HepG2 (cell line): ENCODE data around the gene DEFB131B. TPM values are rescaled to one million over a fixed set of nuclear protein-coding genes. Genes with fewer than 3 reads are reported as not detected.

Experiments
- CEBPB ChIP-seq: IDR thresholded peaks from 2 replicates; pipeline ENCODE4 v1.6.1; 2011; ENCODE audit warnings: low read depth, low read length, improper control_type of control experiment, borderline replicate concordance
- DNMT1 ChIP-seq: sonication (generic); formaldehyde crosslinking; IDR thresholded peaks from 2 replicates; pipeline ENCODE4 v1.5.1; 2020; ENCODE audit warnings: mild to moderate bottlenecking, missing genetic modification reagents
- HDAC6 ChIP-seq: fragments of 200-600 bp; sonication (generic); IDR thresholded peaks from 2 replicates; pipeline ENCODE4 v1.7.0; 2017; ENCODE audit warnings: mild to moderate bottlenecking, antibody characterized with exemption, low read length, low read depth
- HNRNPLL ChIP-seq: fragments of 200-400 bp; formaldehyde crosslinking; IDR thresholded peaks from 2 replicates; pipeline ENCODE4 v1.6.1; 2017; ENCODE audit warnings: mild to moderate bottlenecking, low read depth, low read length; ENCODE audit not compliant: poor library complexity, severe bottlenecking
- NRL ChIP-seq: sonication (generic); formaldehyde crosslinking; IDR thresholded peaks from 2 replicates; pipeline ENCODE4 v1.5.0; 2020; ENCODE audit warnings: missing genetic modification reagents, mild to moderate bottlenecking, moderate library complexity, borderline replicate concordance
- SCMH1 ChIP-seq: sonication (generic); formaldehyde crosslinking; IDR thresholded peaks from 2 replicates; pipeline ENCODE4 v1.9.0; 2021; ENCODE audit warnings: missing genetic modification reagents, mild to moderate bottlenecking, borderline replicate concordance
- SETDB1 ChIP-seq: sonication (generic); formaldehyde crosslinking; IDR thresholded peaks from 2 replicates; pipeline ENCODE4 v1.5.1; 2020; ENCODE audit warnings: missing genetic modification reagents, mild to moderate bottlenecking, borderline replicate concordance
- U2AF1 ChIP-seq: fragments of 200-400 bp; formaldehyde crosslinking; optimal IDR thresholded peaks from 2 replicates; pipeline ENCODE3; 2017; ENCODE audit warnings: mild to moderate bottlenecking, low read depth, low read length
- ZMYM3 ChIP-seq: sonication (generic); formaldehyde crosslinking; IDR thresholded peaks from 2 replicates; pipeline ENCODE4 v1.5.1; 2020; ENCODE audit warnings: mild to moderate bottlenecking, missing genetic modification reagents
- ZNF20 ChIP-seq: sonication (generic); formaldehyde crosslinking; IDR thresholded peaks from 2 replicates; pipeline ENCODE4 v1.4.0; 2020; ENCODE audit warnings: mild to moderate bottlenecking, moderate library complexity, missing genetic modification reagents
- ZNF274 ChIP-seq: sonication (generic); formaldehyde crosslinking; IDR thresholded peaks from 2 replicates; pipeline ENCODE4 v1.5.1; 2020; ENCODE audit warnings: mild to moderate bottlenecking, missing genetic modification reagents
- ZNF292 ChIP-seq: sonication (generic); formaldehyde crosslinking; IDR thresholded peaks from 2 replicates; pipeline ENCODE4 v1.8.1; 2022; ENCODE audit warnings: mild to moderate bottlenecking, low read depth, missing genetic modification reagents, borderline replicate concordance
- ZNF550 ChIP-seq: sonication (generic); formaldehyde crosslinking; IDR thresholded peaks from 2 replicates; pipeline ENCODE4 v1.4.0; 2020; ENCODE audit warnings: mild to moderate bottlenecking, missing genetic modification reagents, borderline replicate concordance
- ZNF563 ChIP-seq: sonication (generic); formaldehyde crosslinking; IDR thresholded peaks from 2 replicates; pipeline ENCODE4 v1.8.0; 2022; ENCODE audit warnings: mild to moderate bottlenecking, moderate library complexity, missing genetic modification reagents
- ZNF878 ChIP-seq: sonication (generic); formaldehyde crosslinking; IDR thresholded peaks from 2 replicates; pipeline ENCODE4 v1.8.1; 2023; ENCODE audit warnings: mild to moderate bottlenecking, missing genetic modification reagents, moderate library complexity
- polyA plus RNA-seq, 8 experiments: library from polyadenylated mRNA; depleted of rRNA in 3 of 8; stranded (reverse) in 7 of 8; unstranded in 1 of 8; fragments of >200 nt; fragmentation: Illumina TruSeq in 4 of 8; extraction: Trizol in 4 of 8; gene quantifications; 2 replicates each; pipeline versions ENCODE4 v1.2.1 to v1.2.3, GENCODE V29; 2011 to 2016; ENCODE audit warnings: low read depth in 4 of 8, missing spikeins in 1 of 8, mixed read lengths in 1 of 8; ENCODE audit not compliant: insufficient read depth in 1 of 8
- total RNA-seq, 5 experiments: library from RNA; depleted of rRNA; stranded (reverse); fragments of >200 nt; fragmentation: Illumina TruSeq; extraction: Trizol; gene quantifications; 2 replicates each; pipeline ENCODE4 v1.2.3, GENCODE V29; 2016; ENCODE audit warnings: low read depth in 1 of 5
- TF ChIP-seq, protein P1 (sequence below): sonication (generic); formaldehyde crosslinking; IDR thresholded peaks from 2 replicates; pipeline ENCODE4 v1.8.1; 2023; ENCODE audit warnings: mild to moderate bottlenecking, missing genetic modification reagents, borderline replicate concordance
- TF ChIP-seq, protein P2 (sequence below): sonication (generic); formaldehyde crosslinking; IDR thresholded peaks from 2 replicates; pipeline ENCODE4 v1.5.0; 2020; ENCODE audit warnings: mild to moderate bottlenecking, missing genetic modification reagents
- TF ChIP-seq, protein P3 (sequence below): sonication (generic); formaldehyde crosslinking; IDR thresholded peaks from 2 replicates; pipeline ENCODE4 v1.9.0; 2022; ENCODE audit warnings: low read depth, missing genetic modification reagents
- TF ChIP-seq, protein P4 (sequence below): sonication (generic); formaldehyde crosslinking; IDR thresholded peaks from 2 replicates; pipeline ENCODE4 v1.4.0; 2020; ENCODE audit warnings: missing genetic modification reagents
- TF ChIP-seq, protein P5 (sequence below): sonication (generic); formaldehyde crosslinking; IDR thresholded peaks from 2 replicates; pipeline ENCODE4 v1.4.0; 2020; ENCODE audit warnings: missing genetic modification reagents

DEFB131B gene
- total and polyA plus RNA-seq, 2 of the 13 experiments (the other 11 are each of a cell fraction or from before 2014, with no cell fraction given): not detected

DNA sequence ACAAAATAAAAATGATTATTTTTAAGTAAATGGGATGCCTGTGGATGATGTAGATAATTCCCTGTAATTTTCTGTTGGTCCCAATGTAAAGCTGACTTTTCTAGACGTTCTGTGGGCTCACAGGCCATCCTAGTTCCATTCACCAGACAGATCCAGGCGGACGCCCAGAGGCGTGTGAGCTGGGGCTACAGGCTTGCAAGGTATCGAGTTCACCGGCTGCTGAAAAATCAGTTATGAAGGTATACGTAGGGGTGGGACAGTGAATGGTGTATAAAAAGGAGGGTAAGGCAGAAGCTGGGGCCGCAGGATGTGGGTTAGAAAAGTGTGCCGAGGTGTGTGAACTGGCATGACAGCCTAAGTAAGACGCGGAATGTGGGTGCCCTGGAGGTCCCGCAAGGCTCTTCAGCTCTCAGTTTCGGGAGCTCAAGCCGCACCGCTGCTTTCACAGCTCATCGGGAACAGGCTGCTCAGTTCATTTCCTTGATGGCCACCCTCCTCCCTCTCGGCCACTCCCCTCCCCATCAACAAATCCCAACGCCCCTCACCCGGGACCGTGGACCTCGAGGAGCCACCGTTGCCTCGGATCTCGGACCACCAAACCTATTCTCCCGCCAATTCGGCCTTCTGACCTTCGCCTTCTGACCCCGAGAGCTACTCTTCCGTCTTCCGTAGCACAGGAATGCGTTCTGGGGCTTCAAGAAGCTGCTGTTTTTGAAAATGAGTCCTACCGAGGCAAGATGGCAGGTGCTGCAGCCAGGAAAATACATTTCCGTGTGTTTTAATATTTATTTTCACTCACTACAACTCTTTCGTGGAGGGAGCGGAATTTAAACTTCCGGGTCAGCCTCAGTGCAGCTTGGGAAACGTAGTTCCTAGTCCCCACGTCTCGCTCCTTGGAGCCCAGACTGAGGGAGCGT is 49.8 kb downstream of the DEFB131B start, which contains the start of gene XNDC1N (continued):
- TF ChIP-seq, protein P1, sequence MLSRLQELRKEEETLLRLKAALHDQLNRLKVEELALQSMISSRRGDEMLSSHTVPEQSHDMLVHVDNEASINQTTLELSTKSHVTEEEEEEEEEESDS (CRISPR knock-in tag): no peak
- TF ChIP-seq NRL (0 out of 2 replicates have a peak, but pooled peaks have one; percentile 66), U2AF1 (no peak), CEBPB (no peak), ZNF563 (CRISPR knock-in tag) (peak; percentile 48; the same call in 1 of the 2 replicates), ZNF550 (CRISPR knock-in tag) (no peak), ZNF878 (CRISPR knock-in tag) (no peak), ZNF274 (CRISPR knock-in tag) (no peak), SETDB1 (CRISPR knock-in tag) (no peak), ZNF20 (CRISPR knock-in tag) (no peak; the same call in 1 of the 2 replicates), SCMH1 (no peak), HNRNPLL (no peak), ZNF292 (CRISPR knock-in tag) (peak; percentile 49), HDAC6 (no peak), DNMT1 (no peak), ZMYM3 (CRISPR knock-in tag) (no peak)
- TF ChIP-seq, protein P2, sequence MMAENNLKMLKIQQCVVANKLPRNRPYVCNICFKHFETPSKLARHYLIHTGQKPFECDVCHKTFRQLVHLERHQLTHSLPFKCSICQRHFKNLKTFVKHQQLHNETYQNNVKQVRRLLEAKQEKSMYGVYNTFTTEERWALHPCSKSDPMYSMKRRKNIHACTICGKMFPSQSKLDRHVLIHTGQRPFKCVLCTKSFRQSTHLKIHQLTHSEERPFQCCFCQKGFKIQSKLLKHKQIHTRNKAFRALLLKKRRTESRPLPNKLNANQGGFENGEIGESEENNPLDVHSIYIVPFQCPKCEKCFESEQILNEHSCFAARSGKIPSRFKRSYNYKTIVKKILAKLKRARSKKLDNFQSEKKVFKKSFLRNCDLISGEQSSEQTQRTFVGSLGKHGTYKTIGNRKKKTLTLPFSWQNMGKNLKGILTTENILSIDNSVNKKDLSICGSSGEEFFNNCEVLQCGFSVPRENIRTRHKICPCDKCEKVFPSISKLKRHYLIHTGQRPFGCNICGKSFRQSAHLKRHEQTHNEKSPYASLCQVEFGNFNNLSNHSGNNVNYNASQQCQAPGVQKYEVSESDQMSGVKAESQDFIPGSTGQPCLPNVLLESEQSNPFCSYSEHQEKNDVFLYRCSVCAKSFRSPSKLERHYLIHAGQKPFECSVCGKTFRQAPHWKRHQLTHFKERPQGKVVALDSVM: 0 out of 2 replicates have a peak, but pooled peaks have one; percentile 21
- TF ChIP-seq, protein P3, sequence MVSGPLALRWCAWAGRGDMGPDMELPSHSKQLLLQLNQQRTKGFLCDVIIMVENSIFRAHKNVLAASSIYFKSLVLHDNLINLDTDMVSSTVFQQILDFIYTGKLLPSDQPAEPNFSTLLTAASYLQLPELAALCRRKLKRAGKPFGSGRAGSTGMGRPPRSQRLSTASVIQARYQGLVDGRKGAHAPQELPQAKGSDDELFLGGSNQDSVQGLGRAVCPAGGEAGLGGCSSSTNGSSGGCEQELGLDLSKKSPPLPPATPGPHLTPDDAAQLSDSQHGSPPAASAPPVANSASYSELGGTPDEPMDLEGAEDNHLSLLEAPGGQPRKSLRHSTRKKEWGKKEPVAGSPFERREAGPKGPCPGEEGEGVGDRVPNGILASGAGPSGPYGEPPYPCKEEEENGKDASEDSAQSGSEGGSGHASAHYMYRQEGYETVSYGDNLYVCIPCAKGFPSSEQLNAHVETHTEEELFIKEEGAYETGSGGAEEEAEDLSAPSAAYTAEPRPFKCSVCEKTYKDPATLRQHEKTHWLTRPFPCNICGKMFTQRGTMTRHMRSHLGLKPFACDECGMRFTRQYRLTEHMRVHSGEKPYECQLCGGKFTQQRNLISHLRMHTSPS: no peak
- TF ChIP-seq, protein P4, sequence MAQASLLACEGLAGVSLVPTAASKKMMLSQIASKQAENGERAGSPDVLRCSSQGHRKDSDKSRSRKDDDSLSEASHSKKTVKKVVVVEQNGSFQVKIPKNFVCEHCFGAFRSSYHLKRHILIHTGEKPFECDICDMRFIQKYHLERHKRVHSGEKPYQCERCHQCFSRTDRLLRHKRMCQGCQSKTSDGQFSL (CRISPR knock-in tag): no peak
- TF ChIP-seq, protein P5, sequence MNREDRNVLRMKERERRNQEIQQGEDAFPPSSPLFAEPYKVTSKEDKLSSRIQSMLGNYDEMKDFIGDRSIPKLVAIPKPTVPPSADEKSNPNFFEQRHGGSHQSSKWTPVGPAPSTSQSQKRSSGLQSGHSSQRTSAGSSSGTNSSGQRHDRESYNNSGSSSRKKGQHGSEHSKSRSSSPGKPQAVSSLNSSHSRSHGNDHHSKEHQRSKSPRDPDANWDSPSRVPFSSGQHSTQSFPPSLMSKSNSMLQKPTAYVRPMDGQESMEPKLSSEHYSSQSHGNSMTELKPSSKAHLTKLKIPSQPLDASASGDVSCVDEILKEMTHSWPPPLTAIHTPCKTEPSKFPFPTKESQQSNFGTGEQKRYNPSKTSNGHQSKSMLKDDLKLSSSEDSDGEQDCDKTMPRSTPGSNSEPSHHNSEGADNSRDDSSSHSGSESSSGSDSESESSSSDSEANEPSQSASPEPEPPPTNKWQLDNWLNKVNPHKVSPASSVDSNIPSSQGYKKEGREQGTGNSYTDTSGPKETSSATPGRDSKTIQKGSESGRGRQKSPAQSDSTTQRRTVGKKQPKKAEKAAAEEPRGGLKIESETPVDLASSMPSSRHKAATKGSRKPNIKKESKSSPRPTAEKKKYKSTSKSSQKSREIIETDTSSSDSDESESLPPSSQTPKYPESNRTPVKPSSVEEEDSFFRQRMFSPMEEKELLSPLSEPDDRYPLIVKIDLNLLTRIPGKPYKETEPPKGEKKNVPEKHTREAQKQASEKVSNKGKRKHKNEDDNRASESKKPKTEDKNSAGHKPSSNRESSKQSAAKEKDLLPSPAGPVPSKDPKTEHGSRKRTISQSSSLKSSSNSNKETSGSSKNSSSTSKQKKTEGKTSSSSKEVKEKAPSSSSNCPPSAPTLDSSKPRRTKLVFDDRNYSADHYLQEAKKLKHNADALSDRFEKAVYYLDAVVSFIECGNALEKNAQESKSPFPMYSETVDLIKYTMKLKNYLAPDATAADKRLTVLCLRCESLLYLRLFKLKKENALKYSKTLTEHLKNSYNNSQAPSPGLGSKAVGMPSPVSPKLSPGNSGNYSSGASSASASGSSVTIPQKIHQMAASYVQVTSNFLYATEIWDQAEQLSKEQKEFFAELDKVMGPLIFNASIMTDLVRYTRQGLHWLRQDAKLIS (CRISPR knock-in tag): no peak
